Left ventricle myocardium superior (tissue), 1 donor: ENCODE measurements around the gene ZC3H12A. TPM values are rescaled to one million over a fixed set of nuclear protein-coding genes. Genes with fewer than 3 reads are reported as not detected.
"Not testable (repeated sequence)": the region's sequence is repeated elsewhere in the genome, so short reads cannot be mapped to it uniquely, and the experiment has no call there.

Source experiments
- ATAC-seq: fragments of 200-7000 bp; cut with Tn5 transposase; one replicate; pipeline ENCODE4 v1.9.1; 2020; ENCODE audit warnings: mild to moderate bottlenecking, moderate library complexity
- DNase-seq: peaks from one replicate; pipeline ENCODE4 v3.0.0-alpha.2; 2020
- intact Hi-C: fragments of 100-400 bp; cut with micrococcal nuclease; formaldehyde crosslinking; loops from one replicate; pipeline ENCODE4 v1.11.0; 2022
- microRNA-seq: library from miRNA; unstranded; fragments of <30 nt; microRNA quantifications from one replicate; pipeline ENCODE4 v1.2.0, GENCODE V29; 2020; ENCODE audit warnings: borderline number of aligned reads
- total RNA-seq: library from RNA; stranded (reverse); fragmentation: NEBNext Ultra II Directional; extraction: Animal tissue kit (Norgen Biotek cat#: 25700); gene quantifications from one replicate; pipeline ENCODE4 v1.2.1, GENCODE V29; 2021
- donor health status: DM: no; HTN: yes; CAD: no; lungs with severe emphysema.

ZC3H12A gene
- total RNA-seq, 1 donor from 2014 or later: 4.3 TPM

DNA sequence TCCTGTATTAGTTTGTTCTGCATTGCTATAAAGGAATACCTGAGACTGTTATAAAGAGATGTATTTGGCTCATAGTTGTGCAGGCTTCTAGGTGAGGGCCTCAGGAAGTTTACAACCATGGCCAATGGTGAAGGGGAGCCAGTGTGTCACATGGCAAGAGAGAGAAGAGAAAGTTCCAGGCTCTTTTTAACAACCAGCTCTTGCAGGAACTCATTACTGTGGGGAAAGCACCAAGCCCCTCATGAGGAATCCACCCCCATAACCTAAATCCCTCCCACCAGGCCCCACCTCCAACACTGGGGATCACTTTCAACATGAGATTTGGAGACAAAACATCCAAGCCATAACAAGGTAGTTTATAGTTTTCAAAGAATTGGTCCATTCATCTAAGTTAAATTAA lies 45.2 kb downstream of the ZC3H12A start:
- ATAC-seq: no peak
- DNase-seq: no peak
- intact Hi-C loops: no loop called here

DNA sequence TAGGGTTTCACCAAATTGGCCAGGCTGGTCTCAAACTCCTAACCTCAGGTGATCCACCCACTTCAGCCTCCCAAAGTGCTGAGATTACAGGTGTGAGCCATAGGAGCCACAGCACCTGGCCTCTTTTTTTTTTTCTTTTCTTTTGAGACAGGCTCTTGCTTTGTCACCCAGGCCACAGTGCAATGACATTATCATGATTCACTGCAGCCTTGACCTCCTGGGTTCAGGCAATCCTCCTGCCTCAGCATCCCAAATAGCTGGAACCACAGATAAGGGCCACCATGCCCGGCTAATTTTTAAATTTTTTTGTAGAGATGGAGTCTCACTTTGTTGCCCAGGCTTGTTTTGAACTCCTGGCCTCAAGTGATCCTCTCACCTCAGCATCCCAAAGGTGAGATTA lies 55.5 kb downstream of the ZC3H12A start:
- intact Hi-C loops, DNase-seq, ATAC-seq: not testable (repeated sequence)

DNA sequence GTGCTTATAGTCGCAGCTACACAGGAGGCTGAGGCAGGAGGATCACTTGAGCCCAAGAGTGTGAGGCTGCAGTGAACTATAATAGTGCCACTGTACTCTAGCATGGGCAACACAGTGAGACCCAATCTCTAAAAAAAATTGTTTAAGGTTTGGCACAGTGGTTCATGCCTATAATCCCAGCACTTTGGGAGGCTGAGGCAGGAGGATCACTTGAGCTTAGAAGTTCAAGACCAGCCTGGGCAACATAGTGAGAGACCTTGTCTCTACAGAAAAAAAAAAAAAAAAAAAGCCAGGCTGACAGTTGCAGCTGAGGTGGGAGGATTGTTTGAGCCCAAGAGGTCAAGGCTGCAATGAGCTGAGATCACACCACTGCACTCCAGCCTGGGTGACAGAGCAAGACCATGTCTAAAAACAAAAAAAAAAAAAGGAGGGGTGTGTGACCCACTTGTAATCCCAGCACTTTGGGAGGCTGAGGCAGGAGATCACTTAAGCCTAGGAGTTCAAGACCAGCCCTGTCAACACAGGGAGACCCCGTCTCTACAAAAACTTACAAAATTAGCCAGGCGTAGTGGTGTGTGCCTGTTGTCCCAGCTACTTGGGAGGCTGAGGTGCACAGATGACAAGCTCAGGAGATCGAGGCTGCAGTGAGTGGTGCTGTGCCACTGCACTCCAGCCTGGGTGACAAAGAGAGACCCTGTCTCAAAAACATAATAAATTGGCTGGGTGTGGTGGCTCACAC lies 58.2 kb downstream of the ZC3H12A start:
- intact Hi-C loops, ATAC-seq, DNase-seq: not testable (repeated sequence)

DNA sequence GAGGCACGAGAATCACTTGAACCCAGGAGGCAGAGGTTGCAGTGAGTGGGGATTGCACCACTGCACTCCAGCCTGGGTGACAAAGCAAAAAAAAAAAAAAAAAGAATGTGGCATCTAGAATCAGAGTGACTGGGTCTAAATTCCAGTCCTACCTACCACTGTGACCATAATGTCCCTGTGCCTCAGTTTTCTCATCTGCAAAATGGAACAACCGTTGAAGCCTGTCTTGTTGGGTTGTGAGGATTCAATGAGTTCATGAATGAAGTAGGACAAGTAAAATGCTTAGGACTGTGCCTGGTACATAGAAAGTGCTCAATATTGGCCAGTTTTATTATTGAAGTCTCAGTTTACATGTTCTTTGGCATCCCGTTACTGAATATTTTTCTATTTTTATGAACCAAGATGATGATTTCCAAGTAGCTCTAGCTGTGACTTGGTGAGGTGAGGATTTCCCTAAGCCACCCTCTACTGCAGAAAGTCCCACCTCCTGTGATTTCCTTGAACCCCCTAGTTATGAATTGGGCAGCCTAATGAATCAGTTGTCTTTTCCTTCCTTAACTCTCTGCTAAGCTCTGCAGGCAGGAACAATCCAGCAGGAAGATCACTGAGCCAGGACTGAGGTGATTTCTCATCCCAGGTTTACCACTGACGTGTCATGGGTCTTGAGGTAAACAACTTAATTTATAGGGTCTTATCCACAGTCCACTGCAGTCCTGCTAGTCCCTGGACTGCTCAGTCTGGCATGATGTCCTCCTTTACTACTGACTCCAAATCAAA lies 59.1 kb downstream of the ZC3H12A start:
- no peak for DNase-seq
- intact Hi-C loops: no loop called here
- ATAC-seq: peak; percentile 12

Small RNAs within 50 kb of the gene (microRNA-seq; reads per million reads assigned to microRNA genes)
- gene MIR5581 (not detected), gene MIR6732 (not detected)

Other genes starting within 250 kb of the ZC3H12A start
- gene MEAF6, start 40.2 kb downstream of the ZC3H12A start, total RNA-seq: 35.7 TPM
- 9.7 TPM for gene SNIP1, start 79.7 kb downstream of the ZC3H12A start, total RNA-seq
- gene DNALI1, start 82.4 kb downstream of the ZC3H12A start, total RNA-seq: 2.3 TPM
- gene GNL2, start 121.4 kb downstream of the ZC3H12A start, total RNA-seq: 22.1 TPM
- gene RSPO1, start 160.3 kb downstream of the ZC3H12A start, total RNA-seq: 0.47 TPM
- 0.32 TPM for gene CDCA8, start 217.9 kb downstream of the ZC3H12A start, total RNA-seq